Right lobe of liver (tissue), 4 donors: Measurements from ENCODE around the gene STK32B.

Experiments used
- CTCF ChIP-seq, 4 donors: fragments of 200-600 bp in 3 of 4; fragments of 450-650 bp in 1 of 4; IDR thresholded peaks; one replicate each; pipeline versions ENCODE4 v1.5.1 to v1.8.0; 2016 to 2022; ENCODE audit warnings: antibody characterized with exemption in 4 of 4, mild to moderate bottlenecking in 2 of 4
- POLR2A ChIP-seq: fragments of 450-650 bp; IDR thresholded peaks from one replicate; pipeline ENCODE4 v1.6.1; 2017; ENCODE audit warnings: antibody characterized with exemption, mild to moderate bottlenecking
- donor health status: DM: no; HTN: no; CAD: no.
- donor health status: DM: no; HTN: no; CAD: no.
- donor health status: DM: no; HTN: yes; CAD: no.

GRCh38 chr4:5098176-5098575, 46.9 kb downstream of the STK32B start:
- TF ChIP-seq CTCF (IDR thresholded peaks at IDR 0.05) (no peak), POLR2A (no peak)
